GM10248 (cell line): ENCODE results near the gene TBC1D21.

Experiments
- CTCF ChIA-PET: fragments of 300-600 bp; sonication (Branson Sonifier 250); formaldehyde crosslinking; extraction: SDS; loops from one replicate; lab custom pipeline; 2021; ENCODE audit warnings: antibody characterized with exemption; lab: Yijun Ruan, JAX
- POLR2A ChIA-PET: fragments of 350-650 bp; sonication (Branson Sonifier 250); formaldehyde crosslinking; extraction: SDS; loops from one replicate; lab custom pipeline; 2020; ENCODE audit warnings: antibody characterized with exemption; lab: Yijun Ruan, JAX
- DNase-seq: peaks from one replicate; pipeline ENCODE4 v3.0.0; 2012; ENCODE audit errors: extremely low spot score
- TF ChIP-seq, protein P1 (sequence below): IDR thresholded peaks from 2 replicates; pipeline ENCODE4 v1.5.1; 2012; ENCODE audit warnings: mild to moderate bottlenecking, low read depth; ENCODE audit errors: extremely low read depth, missing control alignments, control extremely low read depth

TBC1D21 gene

DNA sequence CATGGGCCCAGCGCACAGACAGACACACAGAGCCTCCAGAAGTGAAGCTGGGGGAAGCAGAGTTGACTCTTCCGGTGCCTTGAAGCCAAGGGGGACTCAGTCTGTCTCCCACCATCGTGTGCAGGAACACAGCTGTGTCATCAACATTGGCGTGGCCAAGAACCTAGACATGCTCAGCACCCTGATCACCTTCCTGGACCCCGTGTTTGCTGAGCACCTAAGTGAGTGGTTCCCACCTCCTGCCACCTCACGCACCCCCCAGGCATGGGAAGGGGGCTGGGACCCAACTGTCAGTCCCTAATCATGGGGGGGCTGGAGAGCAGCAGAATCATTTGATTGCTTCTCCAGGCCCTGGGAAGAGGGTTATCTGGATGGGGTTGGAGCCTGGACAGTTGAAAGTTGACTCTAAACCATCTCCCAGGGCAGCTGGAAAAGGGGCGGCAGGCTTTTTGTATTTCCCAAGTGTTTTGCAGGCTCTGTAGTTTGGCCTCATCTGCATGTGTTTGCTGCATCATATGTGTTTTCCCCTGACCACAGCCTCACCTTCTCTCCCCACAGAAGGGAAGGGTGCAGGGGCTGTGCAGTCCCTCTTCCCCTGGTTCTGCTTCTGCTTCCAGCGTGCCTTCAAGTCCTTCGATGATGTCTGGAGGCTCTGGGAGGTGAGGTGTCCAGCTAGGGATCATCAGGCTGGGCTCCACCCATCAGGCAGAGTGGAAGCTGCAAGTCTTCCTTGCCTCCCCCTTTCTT is 12.8 kb downstream of the TBC1D21 start:
- TF ChIP-seq, protein P1, sequence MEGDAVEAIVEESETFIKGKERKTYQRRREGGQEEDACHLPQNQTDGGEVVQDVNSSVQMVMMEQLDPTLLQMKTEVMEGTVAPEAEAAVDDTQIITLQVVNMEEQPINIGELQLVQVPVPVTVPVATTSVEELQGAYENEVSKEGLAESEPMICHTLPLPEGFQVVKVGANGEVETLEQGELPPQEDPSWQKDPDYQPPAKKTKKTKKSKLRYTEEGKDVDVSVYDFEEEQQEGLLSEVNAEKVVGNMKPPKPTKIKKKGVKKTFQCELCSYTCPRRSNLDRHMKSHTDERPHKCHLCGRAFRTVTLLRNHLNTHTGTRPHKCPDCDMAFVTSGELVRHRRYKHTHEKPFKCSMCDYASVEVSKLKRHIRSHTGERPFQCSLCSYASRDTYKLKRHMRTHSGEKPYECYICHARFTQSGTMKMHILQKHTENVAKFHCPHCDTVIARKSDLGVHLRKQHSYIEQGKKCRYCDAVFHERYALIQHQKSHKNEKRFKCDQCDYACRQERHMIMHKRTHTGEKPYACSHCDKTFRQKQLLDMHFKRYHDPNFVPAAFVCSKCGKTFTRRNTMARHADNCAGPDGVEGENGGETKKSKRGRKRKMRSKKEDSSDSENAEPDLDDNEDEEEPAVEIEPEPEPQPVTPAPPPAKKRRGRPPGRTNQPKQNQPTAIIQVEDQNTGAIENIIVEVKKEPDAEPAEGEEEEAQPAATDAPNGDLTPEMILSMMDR = no peak
- CTCF ChIA-PET = interaction anchor here (1.3 to 1.5 kb wide), 2 partner anchors 12 to 21 kb away, joined by 3 read pairs; no protein-coding TSS in a partner anchor
- no peak for DNase-seq
- POLR2A ChIA-PET = no interaction called here

DNA sequence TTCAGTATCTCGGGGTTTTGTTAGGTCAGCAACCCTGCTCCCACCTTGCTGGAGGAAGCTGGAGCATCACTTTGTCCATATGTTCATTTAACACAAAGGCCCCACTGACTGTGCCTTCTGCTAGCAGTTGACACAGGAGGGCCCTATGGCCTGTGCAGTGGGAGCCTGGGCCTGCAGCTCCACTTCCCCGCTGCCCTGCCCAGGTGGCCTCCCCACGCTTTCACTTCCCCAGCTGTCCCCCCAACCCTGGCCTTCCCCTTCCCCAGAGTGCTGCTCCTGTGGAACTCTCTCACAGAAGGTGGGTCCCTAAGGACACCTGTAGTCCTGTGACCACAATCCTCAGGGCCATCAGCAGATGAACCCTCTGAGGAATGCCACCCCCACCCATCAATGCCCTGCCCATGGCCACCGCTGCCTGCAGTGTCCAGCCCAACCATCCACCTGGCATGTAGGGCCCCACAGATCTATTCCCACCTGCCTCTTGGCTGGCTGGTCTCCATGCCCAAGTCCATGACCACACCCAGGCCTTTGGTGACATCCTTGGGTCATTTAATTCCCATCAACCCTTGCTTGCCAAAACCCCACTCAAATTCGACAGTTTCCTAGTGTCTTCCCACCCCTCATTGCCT is 13.5 kb downstream of the TBC1D21 start:
- TF ChIP-seq, protein P1 = no peak
- CTCF ChIA-PET = interaction anchor here (1.3 to 1.5 kb wide), 2 partner anchors 11 to 20 kb away, joined by 3 read pairs; no protein-coding TSS in a partner anchor
- no peak for DNase-seq
- POLR2A ChIA-PET = no interaction called here

DNA sequence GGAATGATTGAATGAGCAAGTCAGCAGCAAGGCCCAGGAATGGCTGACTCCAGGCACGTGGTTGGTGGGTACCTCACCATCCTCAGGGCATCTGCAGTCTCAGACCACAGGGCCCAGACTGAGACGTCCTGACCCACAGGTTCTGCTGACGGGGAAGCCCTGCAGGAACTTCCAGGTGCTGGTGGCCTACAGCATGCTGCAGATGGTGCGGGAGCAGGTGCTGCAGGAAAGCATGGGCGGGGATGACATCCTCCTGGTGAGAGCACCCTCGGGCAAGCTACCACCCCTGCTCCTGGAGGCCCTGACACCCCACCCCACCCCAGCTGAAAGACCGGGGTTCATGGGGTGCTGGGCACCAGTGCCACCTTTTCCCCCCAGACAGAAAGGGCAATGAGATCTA is 14.1 kb downstream of the TBC1D21 start:
- ChIA-PET CTCF (interaction anchor here (0.9 kb wide), 1 partner anchor 9 kb away, joined by 3 read pairs; no protein-coding TSS in a partner anchor), POLR2A (no interaction called here)
- TF ChIP-seq, protein P1 = no peak
- DNase-seq = no peak

DNA sequence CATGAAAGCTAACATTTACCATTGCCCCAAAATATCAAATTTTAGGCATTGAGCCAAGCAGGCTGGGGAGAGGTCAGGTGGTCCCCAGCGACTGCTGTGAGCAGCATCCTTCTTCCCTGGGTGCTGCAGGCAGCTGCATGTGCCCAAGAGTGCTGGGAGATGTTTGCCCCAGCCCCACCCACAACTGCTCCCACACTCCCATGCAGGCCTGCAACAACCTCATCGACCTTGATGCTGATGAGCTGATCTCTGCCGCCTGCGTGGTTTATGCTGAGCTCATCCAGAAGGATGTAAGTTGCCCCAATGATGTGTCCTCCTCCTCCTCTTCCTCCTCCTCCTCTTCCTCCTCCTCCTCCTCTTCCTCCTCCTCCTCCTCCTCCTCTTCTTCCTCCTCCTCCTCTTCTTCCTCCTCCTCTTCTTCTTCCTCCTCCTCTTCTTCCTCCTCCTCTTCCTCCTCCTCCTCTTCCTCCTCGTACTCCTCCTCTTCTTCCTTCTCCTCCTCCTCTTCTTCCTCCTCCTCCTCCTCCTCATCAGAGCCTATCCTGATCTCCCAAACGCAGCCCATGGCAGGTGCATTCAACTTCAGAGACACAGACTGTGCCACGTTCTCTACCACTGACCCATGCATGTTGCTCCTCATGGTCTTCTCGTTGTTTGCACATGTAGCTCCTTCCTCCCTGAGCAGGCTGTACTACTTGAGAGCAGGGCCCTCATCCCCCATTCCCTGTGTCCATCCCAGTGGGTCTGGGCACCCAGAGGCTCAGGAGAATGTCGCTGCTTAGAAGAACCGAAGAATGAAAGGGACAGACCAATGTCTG is 15.1 kb downstream of the TBC1D21 start:
- ChIA-PET CTCF (interaction anchor here (0.6 to 2.8 kb wide), 4 partner anchors 8 to 15 kb away, joined by 3 to 14 read pairs (median 4); partner anchors contain the start of gene TBC1D21), POLR2A (no interaction called here)
- TF ChIP-seq, protein P1 = no peak
- no peak for DNase-seq

DNA sequence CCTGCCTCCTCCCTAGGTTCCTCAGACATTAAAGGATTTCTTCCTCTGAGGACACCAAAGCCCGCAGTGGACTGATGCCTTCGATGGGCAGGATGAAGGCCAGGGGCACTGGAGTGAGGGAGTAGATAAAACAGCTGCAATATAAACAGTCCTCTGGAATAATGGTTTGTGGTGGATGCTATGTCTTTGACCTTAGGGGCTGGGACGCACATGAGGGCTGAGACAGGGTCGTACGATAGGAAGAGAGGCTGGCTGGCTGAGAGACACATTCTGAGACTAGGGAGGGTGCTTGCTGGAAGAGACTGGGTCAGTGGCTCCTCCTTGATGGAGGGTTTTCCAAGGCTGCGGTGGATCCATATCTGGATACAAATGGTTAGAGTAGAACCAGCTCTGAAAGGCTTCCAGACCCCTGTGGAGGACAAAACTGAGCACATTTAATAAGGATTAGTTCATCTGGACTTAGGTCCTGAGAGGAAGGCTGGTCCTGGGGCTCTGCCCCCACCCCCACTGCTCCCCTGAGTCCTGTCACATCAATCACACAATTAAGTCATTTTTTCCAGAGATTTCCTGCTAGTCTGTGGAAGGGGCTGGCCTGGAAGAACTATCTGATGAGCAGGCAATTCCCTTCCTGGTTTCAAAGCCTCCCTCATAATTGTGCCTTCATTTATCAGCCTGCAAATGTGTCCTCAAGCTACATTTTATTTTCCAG is 15.8 kb downstream of the TBC1D21 start:
- TF ChIP-seq, protein P1 = no peak
- ChIA-PET POLR2A (no interaction called here), CTCF (interaction anchor here (1.3 to 6.5 kb wide), 3 partner anchors 8 to 18 kb away, joined by 4 to 50 read pairs (median 14); partner anchors contain the start of gene TBC1D21)
- no peak for DNase-seq
